ENCODE results near the gene NPAS3. TPM values are rescaled to one million over a fixed set of nuclear protein-coding genes. Genes with fewer than 3 reads are reported as not detected.

The NPAS3 gene
- total RNA-seq, 1 experiment from 2014 or later, result not detected

DNA sequence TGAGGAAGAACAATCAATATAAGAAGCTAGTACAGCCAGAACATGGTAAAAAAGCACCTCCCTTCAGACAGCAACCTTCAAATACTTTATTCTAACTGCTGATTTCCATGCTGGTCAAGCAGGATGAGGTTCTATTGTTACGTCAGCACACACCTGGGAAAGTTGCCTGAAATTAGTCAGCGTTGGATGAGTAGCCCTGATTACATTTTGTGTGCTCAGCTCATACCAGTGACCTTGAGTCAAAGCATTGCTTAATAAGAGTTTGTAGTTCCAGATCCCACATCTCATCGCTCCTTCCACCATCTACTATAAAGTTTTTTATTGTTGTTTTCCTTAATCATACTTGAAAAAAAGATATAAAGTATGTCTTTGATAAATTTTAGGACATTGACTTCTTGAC, 650.7 kb downstream of the NPAS3 start:
- peaks cover 13% of the 10 kb centered on the region; the same call in 1 of the 2 replicates for H3K4me1 ChIP-seq (replicated peaks; ENCODE audit: insufficient read depth)
- H3K27me3 ChIP-seq (ENCODE audit: insufficient read depth, low read depth), result no peaks in the 10 kb centered on the region
- peak overlapping the region; percentile 24 for H3K4me2 ChIP-seq
- no peak overlapping the region for H3K4me3 ChIP-seq
- POLR2A ChIA-PET (ENCODE audit: unreplicated experiment), result no interaction called here
- H3K79me2 ChIP-seq (ENCODE audit: low read depth), result no peaks in the 10 kb centered on the region
- no peaks in the 10 kb centered on the region for H3K9me3 ChIP-seq (ENCODE audit: insufficient read depth, low read depth)
- H2AFZ ChIP-seq, result no peak overlapping the region; the same call in 1 of the 2 replicates
- no peaks in the 10 kb centered on the region for H3K9me2 ChIP-seq (ENCODE audit: insufficient read depth)
- no peaks in the 10 kb centered on the region for H3K36me3 ChIP-seq (ENCODE audit: low read depth)
- intact Hi-C loops (cut with micrococcal nuclease; ENCODE audit: unreplicated experiment), result no loop called here
- no TSS peak for BruUV-seq (replicated peaks)
- peak overlapping the region; percentile 75 for H3K27ac ChIP-seq
- DNase-seq, result peak; percentile 51 to 90
- CTCF ChIA-PET, result interaction anchor here (1.0 kb wide), 1 partner anchor 201 kb away, joined by 4 read pairs; no protein-coding TSS in a partner anchor
- no peaks in the 10 kb centered on the region for H4K20me1 ChIP-seq (ENCODE audit: insufficient read depth)
- H3F3A ChIP-seq (ENCODE audit: insufficient read depth, low read depth), result peaks cover 5% of the 10 kb centered on the region; the same call in 1 of the 2 replicates
- no peak for TF ChIP-seq EZH2 (IDR thresholded peaks at IDR 0.05; ENCODE audit: low read depth)
- TF ChIP-seq, protein P1, sequence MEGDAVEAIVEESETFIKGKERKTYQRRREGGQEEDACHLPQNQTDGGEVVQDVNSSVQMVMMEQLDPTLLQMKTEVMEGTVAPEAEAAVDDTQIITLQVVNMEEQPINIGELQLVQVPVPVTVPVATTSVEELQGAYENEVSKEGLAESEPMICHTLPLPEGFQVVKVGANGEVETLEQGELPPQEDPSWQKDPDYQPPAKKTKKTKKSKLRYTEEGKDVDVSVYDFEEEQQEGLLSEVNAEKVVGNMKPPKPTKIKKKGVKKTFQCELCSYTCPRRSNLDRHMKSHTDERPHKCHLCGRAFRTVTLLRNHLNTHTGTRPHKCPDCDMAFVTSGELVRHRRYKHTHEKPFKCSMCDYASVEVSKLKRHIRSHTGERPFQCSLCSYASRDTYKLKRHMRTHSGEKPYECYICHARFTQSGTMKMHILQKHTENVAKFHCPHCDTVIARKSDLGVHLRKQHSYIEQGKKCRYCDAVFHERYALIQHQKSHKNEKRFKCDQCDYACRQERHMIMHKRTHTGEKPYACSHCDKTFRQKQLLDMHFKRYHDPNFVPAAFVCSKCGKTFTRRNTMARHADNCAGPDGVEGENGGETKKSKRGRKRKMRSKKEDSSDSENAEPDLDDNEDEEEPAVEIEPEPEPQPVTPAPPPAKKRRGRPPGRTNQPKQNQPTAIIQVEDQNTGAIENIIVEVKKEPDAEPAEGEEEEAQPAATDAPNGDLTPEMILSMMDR (conservative IDR thresholded peaks at IDR 0.05), result no peak

DNA sequence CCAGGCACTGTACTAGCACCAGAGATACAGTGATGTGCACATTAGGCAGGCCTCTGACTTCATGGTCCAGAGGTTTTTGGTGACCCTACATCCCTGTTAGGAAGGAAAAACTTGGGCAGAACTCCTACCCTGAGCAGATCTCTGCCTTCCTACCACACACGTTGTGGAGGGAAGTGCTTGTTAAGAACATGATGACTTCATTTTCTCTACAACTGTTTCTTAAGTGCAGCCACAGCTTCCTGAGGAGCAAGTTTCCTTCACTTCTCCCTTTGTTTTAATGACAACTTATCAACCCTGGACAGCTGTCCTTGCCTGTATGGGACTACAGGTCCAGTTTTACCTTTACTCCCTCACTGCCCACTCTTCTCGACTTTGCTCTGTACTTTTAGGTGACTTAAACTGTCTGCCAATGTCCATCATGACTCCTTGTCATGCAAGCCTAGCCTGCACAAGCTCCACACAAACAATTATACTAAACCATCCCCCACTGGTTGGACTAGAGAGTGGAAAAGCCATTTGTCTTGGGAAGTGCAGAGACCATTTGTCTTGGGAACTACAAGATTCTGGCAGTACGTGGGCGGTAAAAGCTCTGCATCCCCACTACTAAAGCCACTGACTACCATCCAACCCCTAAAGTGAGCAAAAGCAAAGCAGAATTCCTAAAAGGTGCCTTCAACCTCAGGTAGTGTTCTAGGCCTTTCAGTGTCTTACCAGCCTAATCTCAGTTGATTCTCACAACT, 652.4 kb downstream of the NPAS3 start:
- Histone ChIP-seq H3K9me2 (ENCODE audit: insufficient read depth) (no peaks in the 10 kb centered on the region), H4K20me1 (ENCODE audit: insufficient read depth) (no peaks in the 10 kb centered on the region), H2AFZ (no peak overlapping the region), H3K4me3 (no peak overlapping the region), H3F3A (ENCODE audit: insufficient read depth, low read depth) (peaks cover 5% of the 10 kb centered on the region; the same call in 1 of the 2 replicates), H3K27ac (no peak overlapping the region), H3K79me2 (ENCODE audit: low read depth) (no peaks in the 10 kb centered on the region), H3K4me1 (replicated peaks; ENCODE audit: insufficient read depth) (peaks cover 13% of the 10 kb centered on the region; the same call in 1 of the 2 replicates), H3K9me3 (ENCODE audit: insufficient read depth, low read depth) (no peaks in the 10 kb centered on the region), H3K4me2 (no peak overlapping the region), H3K36me3 (ENCODE audit: low read depth) (no peaks in the 10 kb centered on the region), H3K27me3 (ENCODE audit: insufficient read depth, low read depth) (no peaks in the 10 kb centered on the region)
- ChIA-PET CTCF (no interaction called here), POLR2A (ENCODE audit: unreplicated experiment) (no interaction called here)
- no peak for DNase-seq
- no TSS peak for BruUV-seq (replicated peaks)
- intact Hi-C loops (cut with micrococcal nuclease; ENCODE audit: unreplicated experiment), result no loop called here
- no peak for TF ChIP-seq EZH2 (IDR thresholded peaks at IDR 0.05; ENCODE audit: low read depth)
- TF ChIP-seq, protein P1 (conservative IDR thresholded peaks at IDR 0.05), result no peak

DNA sequence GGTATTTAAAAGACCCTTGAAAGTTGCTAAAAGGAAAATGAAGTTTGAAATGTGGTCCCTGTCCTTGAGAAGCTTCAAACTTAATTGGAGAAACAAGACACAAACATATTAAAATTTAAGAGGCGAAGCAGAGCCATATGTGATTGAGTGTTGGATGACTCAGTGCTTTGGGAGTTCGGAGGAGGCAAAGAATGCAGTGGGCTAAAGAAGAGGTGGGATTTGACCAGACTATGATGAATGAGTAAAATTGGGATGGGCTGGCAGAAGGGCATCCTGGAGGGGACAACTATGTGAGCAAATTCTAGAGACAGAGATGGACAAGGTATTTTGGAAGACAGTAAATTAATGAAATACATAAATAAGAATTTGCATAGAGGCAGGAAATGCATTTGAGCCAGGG, 653.6 kb downstream of the NPAS3 start:
- intact Hi-C loops (cut with micrococcal nuclease; ENCODE audit: unreplicated experiment), result no loop called here

More for the DNA sequence above, 653.6 kb downstream of the NPAS3 start:
- no peak overlapping the region for H3K4me3 ChIP-seq
- no peak for DNase-seq
- no peaks in the 10 kb centered on the region for H3K9me2 ChIP-seq (ENCODE audit: insufficient read depth)
- no peaks in the 10 kb centered on the region for H3K9me3 ChIP-seq (ENCODE audit: insufficient read depth, low read depth)
- peaks cover 5% of the 10 kb centered on the region; the same call in 1 of the 2 replicates for H3F3A ChIP-seq (ENCODE audit: insufficient read depth, low read depth)
- H3K27me3 ChIP-seq (ENCODE audit: insufficient read depth, low read depth), result no peaks in the 10 kb centered on the region
- H2AFZ ChIP-seq, result no peak overlapping the region
- H4K20me1 ChIP-seq (ENCODE audit: insufficient read depth), result no peaks in the 10 kb centered on the region
- H3K27ac ChIP-seq, result no peak overlapping the region
- no peaks in the 10 kb centered on the region for H3K36me3 ChIP-seq (ENCODE audit: low read depth)
- H3K4me2 ChIP-seq, result no peak overlapping the region
- POLR2A ChIA-PET (ENCODE audit: unreplicated experiment), result no interaction called here
- H3K4me1 ChIP-seq (replicated peaks; ENCODE audit: insufficient read depth), result peaks cover 13% of the 10 kb centered on the region; the same call in 1 of the 2 replicates
- TF ChIP-seq EZH2 (IDR thresholded peaks at IDR 0.05; ENCODE audit: low read depth), result no peak
- TF ChIP-seq, protein P1 (conservative IDR thresholded peaks at IDR 0.05), result no peak
- H3K79me2 ChIP-seq (ENCODE audit: low read depth), result no peaks in the 10 kb centered on the region
- no TSS peak for BruUV-seq (replicated peaks)
- CTCF ChIA-PET, result no interaction called here
